Fibroblast of skin of right biceps (primary cell): ENCODE data around the gene UNC13A.

ENCODE experiments used
- DNase-seq: peaks from one replicate; pipeline ENCODE4 v3.0.0-alpha.2; 2013

The UNC13A gene

DNA sequence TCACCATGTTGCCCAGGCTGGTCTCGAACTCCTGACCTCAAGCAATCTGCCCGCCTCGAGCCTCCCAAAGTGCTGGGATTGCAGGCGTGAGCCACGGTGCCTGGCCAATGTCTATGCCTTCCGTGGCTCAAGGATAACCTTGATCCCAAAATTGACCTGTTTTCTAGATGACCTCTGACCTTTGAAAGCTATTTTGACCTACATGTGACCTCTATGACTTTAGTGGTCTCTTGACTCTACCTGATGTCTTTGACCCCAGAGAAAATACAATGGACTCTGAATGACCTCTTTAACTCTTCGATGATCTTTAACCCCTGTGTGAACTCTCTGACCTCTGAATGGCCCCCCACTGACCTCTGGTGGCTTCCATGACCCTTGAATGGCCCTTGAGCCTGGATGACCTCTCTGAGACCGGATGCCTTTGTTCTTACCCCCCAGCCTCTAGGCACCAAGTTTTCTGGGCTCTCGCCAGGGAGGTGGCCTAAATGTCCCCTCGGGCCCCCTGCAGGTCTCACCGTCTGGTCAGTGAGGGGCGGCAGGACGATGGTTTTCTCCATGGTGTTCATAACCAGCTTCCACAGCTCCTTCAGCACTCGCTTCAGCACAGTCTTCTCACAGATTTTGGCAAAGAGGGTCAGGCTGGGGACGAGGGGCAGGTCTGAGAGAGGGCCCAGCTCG lies 63.7 kb downstream of the UNC13A start:
- no peak for DNase-seq

DNA sequence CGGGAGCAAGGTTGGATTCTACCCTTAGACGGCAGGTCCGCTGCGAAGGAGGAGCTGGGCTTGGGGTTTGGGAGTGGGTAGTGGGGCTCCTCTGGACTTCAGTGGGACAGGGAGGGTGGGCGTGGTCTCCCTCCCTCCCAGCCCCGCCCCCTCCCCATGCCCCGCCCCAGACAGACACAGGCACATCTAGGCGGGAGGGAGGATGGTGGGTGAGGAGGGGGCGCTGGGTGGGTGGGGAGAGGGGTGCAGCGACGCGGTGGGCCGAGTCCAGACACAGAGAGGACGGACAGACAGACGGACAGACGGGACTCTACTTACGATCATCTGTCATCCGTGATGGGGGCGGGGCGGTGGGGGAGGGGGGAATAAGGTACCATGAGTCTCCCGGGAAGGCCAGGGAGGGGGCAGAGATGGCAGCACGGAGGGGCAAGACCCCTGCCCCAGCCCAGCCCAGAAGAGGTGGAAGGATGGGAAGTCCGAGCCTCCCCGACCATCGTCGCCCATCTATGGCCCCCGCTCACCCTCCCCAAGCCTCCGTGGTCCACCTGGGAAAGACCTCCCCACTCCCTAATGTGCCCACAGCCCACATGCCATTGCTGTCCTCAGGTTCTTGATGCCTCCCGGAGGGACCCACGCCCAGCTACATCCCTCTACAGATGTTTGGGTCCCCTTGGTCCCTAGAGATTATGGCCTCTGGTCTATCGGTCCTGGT lies 64.8 kb downstream of the UNC13A start:
- DNase-seq = no peak

DNA sequence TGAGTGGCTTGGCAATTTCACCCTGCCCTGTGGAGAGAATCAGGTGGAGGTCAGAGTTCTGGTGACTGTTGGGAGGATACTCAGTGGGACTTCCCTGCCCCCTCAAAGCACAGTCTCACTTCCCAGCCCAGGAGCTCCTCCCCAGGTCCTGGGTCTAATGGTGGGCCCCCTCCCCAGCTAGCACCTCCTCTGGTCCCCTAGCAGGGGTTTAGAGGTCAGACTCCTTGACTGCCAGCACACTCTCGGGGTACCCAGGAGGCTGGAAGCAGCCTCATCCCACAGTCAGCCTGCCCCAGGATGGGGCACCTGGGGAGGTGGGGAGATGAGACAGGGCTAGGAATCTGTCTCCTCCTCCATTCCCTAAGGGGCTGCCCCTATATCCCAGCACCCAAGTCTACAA lies 67.5 kb downstream of the UNC13A start:
- no peak for DNase-seq

DNA sequence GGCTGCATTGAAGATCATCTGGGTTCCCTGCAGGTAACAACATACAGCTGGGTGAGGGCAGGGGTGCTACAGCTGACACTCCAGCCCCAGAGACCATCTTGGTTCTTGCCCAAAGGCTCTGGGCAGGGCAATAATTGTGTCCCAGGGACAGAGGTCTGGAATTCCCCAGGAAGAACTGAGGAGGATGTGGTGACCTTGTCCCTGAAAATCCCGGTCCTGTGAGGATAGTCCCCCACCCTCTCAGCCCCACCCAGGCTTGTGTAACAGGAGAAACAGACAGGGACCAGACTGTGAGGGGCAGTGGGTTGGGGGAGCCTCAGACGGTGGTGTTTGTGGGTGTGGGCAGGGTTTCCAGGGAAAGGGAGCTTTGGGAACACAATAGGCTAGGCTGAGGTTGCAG lies 69.2 kb downstream of the UNC13A start:
- DNase-seq = no peak

DNA sequence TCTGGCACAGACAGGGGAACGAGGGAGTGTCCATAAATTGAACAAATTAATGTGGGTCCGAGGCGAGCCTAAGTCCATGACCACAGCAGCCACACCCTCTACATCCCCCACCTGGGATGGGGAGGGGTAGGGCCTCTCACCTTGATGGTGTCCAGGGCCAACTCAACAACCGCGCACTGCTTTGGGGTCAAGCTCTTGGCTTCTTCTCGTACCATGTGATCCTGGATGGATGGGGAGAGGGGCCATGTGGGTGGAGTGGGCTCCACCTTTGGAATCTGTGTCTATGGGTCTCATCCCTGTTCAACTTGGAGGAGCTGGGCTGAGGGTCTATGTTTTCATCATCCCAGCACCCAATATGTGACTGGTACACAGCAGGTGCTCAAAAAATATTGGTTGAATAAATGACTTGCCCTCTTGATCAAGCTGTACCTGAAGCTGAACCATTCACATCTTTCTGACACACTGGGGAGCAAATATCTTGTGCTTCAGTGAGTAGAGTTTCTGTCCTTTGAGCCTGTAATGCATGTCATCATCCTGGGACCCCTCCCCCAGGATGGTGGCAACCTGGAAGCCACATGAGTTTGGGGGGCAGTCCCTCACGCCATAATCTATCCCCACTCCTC lies 69.8 kb downstream of the UNC13A start:
- DNase-seq = no peak

DNA sequence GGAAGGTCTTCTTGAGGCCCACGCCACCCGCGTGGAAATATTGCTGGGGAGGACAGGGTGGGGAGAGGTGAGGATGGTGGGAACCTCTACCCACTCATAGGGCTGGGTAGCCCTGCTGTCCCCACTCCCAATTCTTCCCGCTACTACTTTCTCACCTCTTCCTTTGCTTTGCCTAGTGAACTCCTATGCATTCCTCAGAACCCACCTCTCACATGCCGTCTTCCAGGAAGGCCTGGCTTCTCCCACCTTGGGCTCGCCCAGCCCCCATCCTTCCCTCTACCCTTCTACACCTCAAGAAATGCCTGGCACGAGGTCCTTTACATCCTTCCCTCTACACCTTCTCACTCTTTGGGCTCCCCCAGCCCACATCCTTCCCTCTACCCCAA lies 70.4 kb downstream of the UNC13A start:
- DNase-seq = no peak

DNA sequence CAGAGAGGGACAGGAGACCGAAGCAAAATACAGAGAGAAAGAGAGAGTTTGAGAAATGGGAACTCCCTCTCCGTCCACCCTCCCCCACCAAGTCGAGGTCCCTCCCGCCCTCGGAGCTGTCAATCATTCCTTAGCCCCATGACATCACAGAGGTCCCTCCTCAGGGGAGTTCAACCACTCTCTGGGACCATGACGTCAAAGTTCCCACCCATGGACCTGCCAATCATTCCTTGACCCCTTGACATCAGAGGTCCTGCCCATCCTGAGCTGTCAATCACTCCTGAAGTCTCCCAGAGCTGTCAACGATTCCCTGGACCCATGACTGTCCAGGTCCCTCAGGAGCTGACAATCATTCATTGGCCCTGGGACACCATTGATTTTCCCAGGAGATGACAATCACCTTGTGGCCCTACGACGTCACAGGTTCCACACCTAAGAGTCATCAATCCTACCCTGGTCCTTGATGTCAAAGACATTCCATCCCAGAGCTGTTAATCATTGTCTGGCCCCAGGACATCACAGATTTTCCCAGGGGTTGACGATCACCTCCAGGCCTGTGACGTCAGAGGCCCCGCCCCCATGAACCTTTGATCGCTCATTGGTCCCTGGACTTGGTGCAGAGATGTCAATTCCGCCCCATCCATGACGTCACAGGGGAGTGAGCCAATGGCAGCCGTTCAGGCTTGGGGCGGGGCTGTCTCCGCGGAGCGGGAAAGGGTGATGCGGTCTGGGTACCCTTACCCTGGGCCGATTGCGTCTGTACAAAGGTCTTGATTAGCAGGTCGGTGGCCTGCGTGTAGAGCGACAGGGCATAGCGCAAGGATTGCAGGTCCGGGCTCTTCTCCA lies 71.0 kb downstream of the UNC13A start:
- peak; percentile 29 for DNase-seq

DNA sequence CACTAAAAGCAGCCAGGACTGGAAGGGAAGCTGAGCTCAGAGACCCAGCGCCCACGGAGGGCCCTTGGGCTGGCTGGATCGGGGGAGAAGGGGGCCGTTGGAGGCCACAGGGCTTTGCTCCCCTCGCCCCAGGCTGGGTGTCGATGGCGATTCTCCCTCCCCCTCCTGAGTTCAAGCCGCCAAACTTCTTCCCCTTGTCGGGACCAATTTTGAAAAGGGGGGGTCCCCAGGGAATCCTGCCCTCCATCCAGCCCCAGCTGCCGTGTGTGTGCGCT lies 71.5 kb downstream of the UNC13A start:
- DNase-seq = no peak

DNA sequence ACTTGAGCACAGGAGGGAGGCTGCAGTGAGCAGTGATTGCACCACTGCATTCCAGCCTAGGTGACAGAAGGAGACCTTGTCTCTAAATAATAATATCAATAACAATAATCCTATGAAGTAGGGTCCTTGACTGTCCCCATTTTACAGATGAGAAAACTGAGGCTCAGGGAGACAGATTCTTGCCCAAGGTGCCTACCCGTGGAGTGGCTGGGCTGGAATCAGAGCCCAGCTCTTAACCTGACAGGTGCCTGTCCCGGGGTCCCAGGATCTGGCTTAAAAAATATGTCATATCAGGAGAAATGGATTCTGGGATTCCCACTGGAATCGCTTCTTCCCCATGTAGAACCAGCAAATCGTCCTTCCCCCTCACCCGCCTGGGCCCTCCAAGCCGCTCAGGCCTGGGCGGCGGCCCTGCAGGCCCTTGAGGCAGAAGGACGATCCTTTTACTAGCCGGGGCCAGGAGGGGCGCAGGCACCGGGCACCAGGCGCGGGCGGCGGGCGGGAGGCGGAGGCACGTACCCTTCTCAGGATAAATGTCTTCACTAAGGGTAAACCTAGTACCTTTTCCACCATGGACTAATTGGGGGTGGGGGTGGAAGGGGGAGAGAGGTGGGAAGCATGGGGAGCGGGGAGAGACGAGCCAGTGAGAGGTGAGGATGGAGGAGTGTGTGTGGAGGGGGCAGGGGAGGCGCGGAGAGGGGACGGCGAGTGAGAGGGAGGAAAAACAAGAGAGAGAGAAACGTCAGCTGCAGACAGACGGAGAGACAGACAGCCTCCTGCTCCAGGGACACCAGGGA lies 72.1 kb downstream of the UNC13A start:
- DNase-seq = no peak

DNA sequence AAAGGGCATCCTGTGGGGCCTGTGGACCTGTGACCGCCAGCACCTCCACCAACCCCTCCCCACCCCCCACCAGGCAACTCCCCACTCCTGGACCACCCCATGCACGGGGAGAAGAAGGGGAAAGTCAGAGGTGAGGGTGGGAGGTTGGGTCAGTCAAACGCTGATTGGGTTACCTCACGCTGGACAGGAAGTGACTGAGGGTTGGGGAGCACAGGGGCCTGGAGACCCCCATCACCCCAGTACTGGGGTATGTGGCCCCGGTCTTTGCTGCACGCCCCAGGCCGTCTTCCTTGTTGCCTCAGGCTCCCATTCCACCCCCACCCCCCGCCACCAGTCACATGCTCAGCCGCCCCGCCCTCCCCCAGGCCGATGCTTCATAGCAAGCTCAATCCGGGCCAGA lies 73.7 kb downstream of the UNC13A start:
- DNase-seq = no peak

DNA sequence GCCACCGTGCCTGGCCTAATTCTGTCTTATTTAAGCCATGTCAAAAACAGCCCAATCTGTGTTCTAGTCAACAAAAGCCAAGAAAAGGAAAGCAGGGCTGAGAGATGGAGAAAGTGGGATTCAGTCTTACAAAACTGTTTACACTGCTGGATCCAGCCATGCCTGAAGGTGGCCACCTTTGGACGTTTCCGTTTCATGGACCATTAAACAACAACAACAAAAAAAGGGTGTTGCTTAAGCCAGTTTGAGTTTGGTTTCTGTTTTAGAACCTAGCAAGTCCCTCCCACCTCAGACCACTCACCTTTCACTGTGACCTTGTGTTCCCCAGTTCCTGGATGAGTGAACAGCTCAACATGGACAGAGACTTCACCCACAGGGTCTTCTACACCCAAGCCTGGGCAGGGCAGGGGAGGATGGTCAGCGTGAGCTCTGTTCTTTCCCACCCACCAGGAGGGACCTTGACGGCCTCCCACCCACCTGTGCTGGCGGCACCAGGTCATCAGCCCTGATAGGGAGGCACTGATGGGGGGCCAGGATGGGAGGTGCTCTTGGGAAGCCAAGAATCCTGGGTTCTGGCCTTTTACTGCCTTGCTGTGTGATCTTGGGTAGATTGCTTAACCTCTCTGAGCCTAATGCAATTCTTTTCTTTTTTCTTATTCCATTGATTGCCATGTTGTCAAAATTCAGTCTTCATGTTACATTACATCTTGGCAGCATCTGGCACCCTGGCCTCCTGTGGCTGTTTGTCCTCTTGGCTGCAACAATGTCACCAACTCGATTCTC lies 76.5 kb downstream of the UNC13A start:
- no peak for DNase-seq

DNA sequence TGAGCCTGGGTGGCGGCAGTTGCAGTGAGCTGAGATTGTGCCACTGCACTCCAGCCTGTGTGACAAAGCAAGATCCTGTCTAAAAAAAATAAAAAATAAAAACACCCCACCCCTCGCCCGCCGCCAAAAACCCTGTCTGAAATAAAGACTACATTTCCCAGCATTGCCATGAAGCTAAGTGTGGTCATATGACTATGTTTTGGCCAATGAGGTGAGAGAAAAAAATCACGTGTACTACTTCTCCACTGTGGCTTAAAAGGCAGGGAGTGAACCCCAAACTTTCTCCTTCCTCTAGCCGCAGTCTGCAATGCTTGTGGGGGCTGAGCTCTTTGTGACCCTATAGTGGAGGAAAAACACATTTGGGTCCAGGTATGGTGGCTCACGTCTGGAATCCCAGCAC lies 77.8 kb downstream of the UNC13A start:
- DNase-seq = no peak

DNA sequence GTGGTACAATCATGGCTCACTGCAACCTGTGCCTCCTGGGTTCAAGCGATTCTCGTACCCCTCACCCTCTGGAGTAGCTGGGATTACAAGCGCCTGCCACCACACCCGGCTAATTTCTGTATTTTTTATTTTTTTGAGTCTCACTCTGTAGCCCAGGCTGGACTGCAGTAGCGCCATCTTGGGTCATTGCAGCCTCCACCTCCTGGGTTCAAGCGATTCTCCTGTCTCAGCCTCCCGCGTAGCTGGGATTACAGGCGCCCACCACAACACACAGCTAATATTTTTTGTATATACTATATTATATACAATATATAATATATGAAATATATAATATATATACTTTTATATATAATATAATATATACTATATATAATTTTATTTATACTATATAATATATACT lies 80.2 kb downstream of the UNC13A start:
- DNase-seq = no peak

DNA sequence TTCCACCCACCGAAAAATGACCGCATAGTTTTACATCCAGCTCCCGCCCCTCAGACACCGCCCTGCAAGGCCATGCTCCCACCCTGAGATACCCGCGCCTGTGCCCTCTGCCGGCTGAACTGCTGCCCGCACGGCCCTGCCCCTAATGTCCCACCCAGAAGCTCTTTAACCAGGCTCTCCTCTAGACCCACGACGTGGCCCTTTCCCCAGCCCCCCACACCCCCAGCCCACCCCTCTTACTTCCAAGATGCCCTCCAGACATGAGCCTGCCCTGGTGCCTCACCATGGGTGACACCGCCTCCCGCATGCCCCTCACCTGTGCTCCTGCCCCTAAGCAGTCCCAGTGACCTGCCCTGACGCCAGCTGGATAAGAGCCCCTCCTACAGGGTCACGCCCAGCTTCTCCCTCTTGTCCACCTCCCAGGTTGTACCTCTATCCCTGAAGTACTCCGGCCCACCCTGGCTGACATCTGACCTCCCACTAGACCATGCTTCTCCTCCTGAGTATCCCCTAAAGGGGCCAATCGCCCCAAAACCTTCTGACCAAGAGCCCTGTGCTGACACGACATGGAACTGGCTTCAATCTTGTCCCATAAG lies 81.5 kb downstream of the UNC13A start:
- no peak for DNase-seq

DNA sequence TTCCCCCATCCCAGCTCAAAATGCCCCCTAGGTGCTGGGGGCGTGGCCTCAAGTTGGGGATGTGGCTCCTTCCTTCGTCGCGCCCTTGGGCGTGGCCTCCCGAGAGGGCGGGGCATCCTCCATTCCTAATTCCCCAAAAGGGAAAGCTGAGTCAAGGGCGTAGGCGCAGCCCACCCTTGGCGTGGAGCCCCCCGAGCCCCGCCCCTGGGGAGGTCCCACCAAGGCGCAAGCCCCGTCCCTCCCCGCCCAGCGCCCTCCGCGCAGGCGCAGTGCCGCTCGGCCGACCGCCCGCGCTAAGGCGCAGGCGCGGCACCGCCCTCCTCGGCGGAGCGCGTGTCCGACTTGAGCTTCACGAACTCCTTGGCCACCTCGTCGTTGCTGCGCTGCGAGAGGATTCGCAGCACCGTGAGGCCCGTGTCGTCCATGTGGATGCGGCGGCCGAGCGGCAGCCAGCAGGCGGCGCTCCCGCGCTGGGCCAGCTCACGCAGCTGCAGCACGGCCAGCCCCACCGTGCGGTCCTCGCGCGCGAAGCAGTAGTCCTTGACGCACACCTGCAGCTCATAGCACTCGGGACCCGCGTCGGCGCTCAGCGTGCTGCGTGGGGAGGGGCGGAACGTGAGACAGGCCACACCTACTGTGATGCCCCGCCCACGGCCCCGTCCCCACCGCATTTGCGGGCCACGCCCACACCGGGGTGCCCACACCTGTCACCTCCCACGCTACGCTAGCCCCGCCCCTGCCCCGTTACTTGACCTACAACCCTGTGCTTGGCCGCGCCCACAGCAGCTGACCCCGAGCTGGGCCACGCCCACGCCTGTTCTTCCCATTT lies 82.2 kb downstream of the UNC13A start:
- peak; percentile 85 for DNase-seq

DNA sequence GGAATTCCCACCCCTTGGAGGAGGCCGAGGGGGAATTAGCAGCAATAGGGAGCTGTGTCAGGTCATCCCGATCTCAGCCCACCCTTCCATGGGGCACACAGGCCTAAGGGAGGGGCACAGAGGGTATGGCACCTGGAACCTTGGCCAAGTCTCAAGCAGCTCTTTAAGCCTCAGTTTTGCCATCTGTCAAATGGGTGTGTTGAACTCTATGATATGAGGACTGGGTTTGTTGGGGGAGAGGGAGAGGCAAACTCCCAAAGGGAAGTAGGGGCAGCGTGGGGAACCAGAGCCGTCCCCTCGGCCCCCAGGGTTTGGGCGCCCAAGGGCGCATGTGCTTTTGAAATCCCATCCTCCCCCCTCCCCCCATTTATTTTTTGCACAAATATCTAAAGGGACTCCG lies 83.0 kb downstream of the UNC13A start:
- DNase-seq = no peak

DNA sequence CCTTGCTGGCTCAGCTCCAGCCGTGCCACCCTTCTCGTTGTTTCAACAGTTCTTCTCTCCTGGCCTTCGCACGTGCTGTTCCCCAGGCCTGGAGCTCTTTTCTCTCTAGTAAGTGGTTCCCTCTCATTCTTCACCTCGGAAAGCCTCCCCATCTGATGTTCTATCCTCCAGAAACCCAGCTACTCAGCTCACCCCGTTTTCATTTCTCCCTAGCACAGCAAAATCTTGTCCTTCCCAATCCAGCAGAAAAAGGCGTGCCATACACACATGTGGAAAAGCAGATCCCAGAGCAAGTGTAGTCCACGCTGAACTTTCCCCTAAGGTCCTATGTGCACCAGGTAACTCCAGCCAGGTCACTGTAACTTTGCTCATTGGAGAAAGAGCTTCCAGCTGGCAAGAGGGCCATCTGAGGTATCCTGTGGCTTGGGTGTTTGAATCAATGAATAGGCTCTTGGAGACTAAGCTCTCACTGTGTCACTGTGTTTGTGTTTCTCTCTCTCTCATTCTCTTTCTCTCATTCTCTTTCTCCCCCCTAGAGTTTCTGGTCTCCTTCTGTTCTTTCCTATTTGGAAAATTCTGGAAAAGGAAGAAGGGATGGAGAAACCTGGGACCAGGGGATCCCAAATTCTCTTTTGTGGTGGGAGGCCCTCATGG lies 83.7 kb downstream of the UNC13A start:
- no peak for DNase-seq

DNA sequence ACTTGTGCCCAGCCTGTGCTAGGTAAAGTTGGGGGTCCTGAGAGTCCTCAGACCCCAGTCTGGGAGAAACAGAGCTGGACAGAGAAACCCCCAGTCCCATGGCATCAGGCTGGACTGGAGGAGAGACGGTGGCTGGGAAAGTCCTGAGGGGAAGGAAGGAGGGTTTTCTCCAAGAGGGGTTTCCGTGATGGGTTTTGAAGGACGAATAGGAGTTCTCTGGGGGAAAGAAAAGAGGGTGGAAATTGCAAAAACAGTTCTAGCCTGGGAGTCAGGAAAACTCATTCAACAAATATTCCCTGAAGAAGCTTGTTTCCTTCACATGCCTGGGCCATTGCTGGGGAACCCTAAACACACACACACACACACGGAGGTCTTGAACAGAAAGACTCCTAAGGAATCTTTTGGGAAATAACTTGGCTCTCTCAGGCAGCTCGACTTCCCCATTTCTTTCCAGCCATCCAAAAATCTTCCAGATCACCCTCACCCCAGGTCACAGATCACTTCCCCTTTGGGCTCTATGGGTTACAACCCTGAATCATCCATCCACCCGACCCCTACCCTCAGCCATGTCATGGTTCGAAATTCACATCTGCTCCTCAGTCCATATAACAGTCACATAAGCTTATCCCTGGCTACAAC lies 85.2 kb downstream of the UNC13A start:
- DNase-seq = no peak

DNA sequence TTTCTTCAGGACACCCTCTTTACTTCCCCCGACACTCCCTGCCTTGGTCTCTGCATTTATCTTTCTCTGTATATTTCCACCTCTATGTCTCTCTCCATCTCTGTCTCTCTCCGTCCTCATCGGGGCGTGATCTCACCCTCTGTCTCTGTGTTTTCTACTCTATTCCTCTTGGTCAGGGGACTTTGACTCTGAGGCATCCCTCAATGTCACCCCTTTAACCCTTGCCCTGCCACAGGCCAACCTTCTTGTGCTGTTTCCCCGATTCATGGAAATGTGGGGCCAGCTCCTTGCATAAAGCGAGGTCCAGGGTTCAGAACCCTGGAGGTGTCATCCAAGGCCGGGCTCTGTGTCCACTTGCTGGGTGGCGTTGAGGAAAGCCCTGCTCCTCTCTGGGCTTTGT lies 85.9 kb downstream of the UNC13A start:
- DNase-seq = no peak

DNA sequence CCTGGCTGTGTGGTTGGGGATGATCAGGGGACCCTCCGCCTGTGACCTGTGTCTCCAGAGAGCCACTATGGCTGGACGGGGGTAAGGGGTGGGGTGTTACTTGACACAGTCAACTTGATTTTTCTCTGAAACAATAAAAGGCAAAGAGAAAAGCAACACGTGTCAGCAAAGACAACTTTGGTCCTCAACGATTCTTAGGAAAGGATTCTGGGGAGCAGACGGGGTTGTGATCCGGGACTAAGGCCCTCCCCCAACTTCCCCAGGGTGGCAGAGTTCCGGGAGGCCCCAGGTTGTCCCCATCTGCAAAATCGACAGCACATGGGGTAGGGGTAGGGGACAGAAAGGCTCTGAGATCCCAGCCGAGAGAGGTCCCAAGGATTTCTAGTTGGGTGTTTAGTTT lies 86.5 kb downstream of the UNC13A start:
- no peak for DNase-seq
